ENCODE measurements around the gene SORT1.
"Not testable (repeated sequence)": the region's sequence is repeated elsewhere in the genome, so short reads cannot be mapped to it uniquely, and the experiment has no call there.

Gene SORT1

GRCh38 chr1:109338091-109338490, 59.6 kb downstream of the SORT1 start:
- DNase-seq, result no peak

GRCh38 chr1:109335091-109335490, 62.6 kb downstream of the SORT1 start:
- no peak for DNase-seq

GRCh38 chr1:109331113-109331512, 66.6 kb downstream of the SORT1 start:
- no peak for DNase-seq

GRCh38 chr1:109327285-109327684, 70.4 kb downstream of the SORT1 start:
- DNase-seq, result no peak

- DNase-seq, result no peak
These were observed 74.7 kb downstream of the SORT1 start for GRCh38 chr1:109322974-109323373.

- DNase-seq, result no peak
These were observed 78.6 kb downstream of the SORT1 start for GRCh38 chr1:109319114-109319513.

GRCh38 chr1:109316506-109316905, 81.2 kb downstream of the SORT1 start:
- no peak for DNase-seq

- DNase-seq, result no peak
These were observed 82.4 kb downstream of the SORT1 start for GRCh38 chr1:109315288-109315687.

- DNase-seq, result peak in 1 of 2 experiments; percentile 20
These were observed 82.9 kb downstream of the SORT1 start for GRCh38 chr1:109314795-109315194.

GRCh38 chr1:109312978-109313775, 84.5 kb downstream of the SORT1 start:
- DNase-seq, result peak; percentile 23 to 77

GRCh38 chr1:109312246-109312645, 85.5 kb downstream of the SORT1 start:
- peak; percentile 23 to 50 for DNase-seq

- DNase-seq, result no peak
These were observed 88.4 kb downstream of the SORT1 start for GRCh38 chr1:109309347-109309746.

- peak; percentile 45 to 82 for DNase-seq
These were observed 90.3 kb downstream of the SORT1 start for GRCh38 chr1:109307274-109308021.

GRCh38 chr1:109306832-109307273, 90.9 kb downstream of the SORT1 start, which contains the start of gene MYBPHL:
Gene MYBPHL, minus strand, starts transcription at chr1:109307011. Its CDS starts 20 bp downstream, at chr1:109306991.
- no peak for DNase-seq

GRCh38 chr1:109305991-109306390, 91.7 kb downstream of the SORT1 start:
- DNase-seq, result not testable (repeated sequence)

GRCh38 chr1:109304226-109304920, 93.3 kb downstream of the SORT1 start:
- DNase-seq, result no peak

GRCh38 chr1:109301874-109302273, 95.8 kb downstream of the SORT1 start:
- DNase-seq, result no peak

- DNase-seq, result no peak
These were observed 97.0 kb downstream of the SORT1 start for GRCh38 chr1:109300650-109301151.

GRCh38 chr1:109299558-109300343, 98.0 kb downstream of the SORT1 start:
- DNase-seq, result no peak

GRCh38 chr1:109298666-109299557, 98.8 kb downstream of the SORT1 start:
- no peak for DNase-seq

- DNase-seq, result peak in 1 of 2 experiments; percentile 24
These were observed 100.9 kb downstream of the SORT1 start for GRCh38 chr1:109296782-109297181.

Data from NCI-H446 (cell line).